Measurements from ENCODE around the gene SPO11. TPM values are rescaled to one million over a fixed set of nuclear protein-coding genes. Genes with fewer than 3 reads are reported as not detected.

The SPO11 gene
- total and polyA plus RNA-seq, 2 of the 13 experiments (the other 11 are each of a cell fraction or from before 2014, with no cell fraction given): not detected

- TF ChIP-seq ZNF501 (CRISPR knock-in tag; IDR thresholded peaks at IDR 0.05): no peak
- TF ChIP-seq ZNF670 (CRISPR knock-in tag; IDR thresholded peaks at IDR 0.05; ENCODE audit: borderline replicate concordance): no peak
- TF ChIP-seq, protein P1, sequence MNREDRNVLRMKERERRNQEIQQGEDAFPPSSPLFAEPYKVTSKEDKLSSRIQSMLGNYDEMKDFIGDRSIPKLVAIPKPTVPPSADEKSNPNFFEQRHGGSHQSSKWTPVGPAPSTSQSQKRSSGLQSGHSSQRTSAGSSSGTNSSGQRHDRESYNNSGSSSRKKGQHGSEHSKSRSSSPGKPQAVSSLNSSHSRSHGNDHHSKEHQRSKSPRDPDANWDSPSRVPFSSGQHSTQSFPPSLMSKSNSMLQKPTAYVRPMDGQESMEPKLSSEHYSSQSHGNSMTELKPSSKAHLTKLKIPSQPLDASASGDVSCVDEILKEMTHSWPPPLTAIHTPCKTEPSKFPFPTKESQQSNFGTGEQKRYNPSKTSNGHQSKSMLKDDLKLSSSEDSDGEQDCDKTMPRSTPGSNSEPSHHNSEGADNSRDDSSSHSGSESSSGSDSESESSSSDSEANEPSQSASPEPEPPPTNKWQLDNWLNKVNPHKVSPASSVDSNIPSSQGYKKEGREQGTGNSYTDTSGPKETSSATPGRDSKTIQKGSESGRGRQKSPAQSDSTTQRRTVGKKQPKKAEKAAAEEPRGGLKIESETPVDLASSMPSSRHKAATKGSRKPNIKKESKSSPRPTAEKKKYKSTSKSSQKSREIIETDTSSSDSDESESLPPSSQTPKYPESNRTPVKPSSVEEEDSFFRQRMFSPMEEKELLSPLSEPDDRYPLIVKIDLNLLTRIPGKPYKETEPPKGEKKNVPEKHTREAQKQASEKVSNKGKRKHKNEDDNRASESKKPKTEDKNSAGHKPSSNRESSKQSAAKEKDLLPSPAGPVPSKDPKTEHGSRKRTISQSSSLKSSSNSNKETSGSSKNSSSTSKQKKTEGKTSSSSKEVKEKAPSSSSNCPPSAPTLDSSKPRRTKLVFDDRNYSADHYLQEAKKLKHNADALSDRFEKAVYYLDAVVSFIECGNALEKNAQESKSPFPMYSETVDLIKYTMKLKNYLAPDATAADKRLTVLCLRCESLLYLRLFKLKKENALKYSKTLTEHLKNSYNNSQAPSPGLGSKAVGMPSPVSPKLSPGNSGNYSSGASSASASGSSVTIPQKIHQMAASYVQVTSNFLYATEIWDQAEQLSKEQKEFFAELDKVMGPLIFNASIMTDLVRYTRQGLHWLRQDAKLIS (CRISPR knock-in tag; IDR thresholded peaks at IDR 0.05): no peak
- TF ChIP-seq DMTF1 (CRISPR knock-in tag; IDR thresholded peaks at IDR 0.05): no peak
- no peak for TF ChIP-seq PCBP1 (IDR thresholded peaks at IDR 0.05; ENCODE audit: borderline replicate concordance, low read depth, low read length)
- peak; percentile 28 for TF ChIP-seq YY1 (IDR thresholded peaks at IDR 0.05; ENCODE audit: insufficient read depth, insufficient replicate concordance, low read depth, low read length)
- TF ChIP-seq ZFYVE20 (CRISPR knock-in tag; IDR thresholded peaks at IDR 0.05; ENCODE audit: borderline replicate concordance, low read depth): peak; percentile 84; the same call in 1 of the 2 replicates
- TF ChIP-seq ZFP1 (CRISPR knock-in tag; IDR thresholded peaks at IDR 0.05): no peak
- no peak for TF ChIP-seq DPF2 (CRISPR knock-in tag; IDR thresholded peaks at IDR 0.05; ENCODE audit: borderline replicate concordance, low read depth)
- no peak for TF ChIP-seq ZNF678 (CRISPR knock-in tag; IDR thresholded peaks at IDR 0.05)
- no peak for TF ChIP-seq ZNF841 (CRISPR knock-in tag; IDR thresholded peaks at IDR 0.05; ENCODE audit: borderline replicate concordance)
- TF ChIP-seq DNMT3B (CRISPR knock-in tag; conservative IDR thresholded peaks at IDR 0.05): no peak
- no peak for TF ChIP-seq ZNF713 (CRISPR knock-in tag; IDR thresholded peaks at IDR 0.05)
- TF ChIP-seq, protein P2, sequence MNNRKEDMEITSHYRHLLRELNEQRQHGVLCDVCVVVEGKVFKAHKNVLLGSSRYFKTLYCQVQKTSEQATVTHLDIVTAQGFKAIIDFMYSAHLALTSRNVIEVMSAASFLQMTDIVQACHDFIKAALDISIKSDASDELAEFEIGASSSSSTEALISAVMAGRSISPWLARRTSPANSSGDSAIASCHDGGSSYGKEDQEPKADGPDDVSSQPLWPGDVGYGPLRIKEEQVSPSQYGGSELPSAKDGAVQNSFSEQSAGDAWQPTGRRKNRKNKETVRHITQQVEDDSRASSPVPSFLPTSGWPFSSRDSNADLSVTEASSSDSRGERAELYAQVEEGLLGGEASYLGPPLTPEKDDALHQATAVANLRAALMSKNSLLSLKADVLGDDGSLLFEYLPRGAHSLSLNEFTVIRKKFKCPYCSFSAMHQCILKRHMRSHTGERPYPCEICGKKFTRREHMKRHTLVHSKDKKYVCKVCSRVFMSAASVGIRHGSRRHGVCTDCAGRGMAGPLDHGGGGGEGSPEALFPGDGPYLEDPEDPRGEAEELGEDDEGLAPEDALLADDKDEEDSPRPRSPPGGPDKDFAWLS (CRISPR knock-in tag; IDR thresholded peaks at IDR 0.05; ENCODE audit: borderline replicate concordance): no peak
- TF ChIP-seq ZNF549 (CRISPR knock-in tag; IDR thresholded peaks at IDR 0.05): no peak
- TF ChIP-seq ZNF878 (CRISPR knock-in tag; IDR thresholded peaks at IDR 0.05): no peak
- no peak for TF ChIP-seq ZMYM3 (CRISPR knock-in tag; IDR thresholded peaks at IDR 0.05)
- no peak for TF ChIP-seq ZNF552 (CRISPR knock-in tag; IDR thresholded peaks at IDR 0.05; ENCODE audit: borderline replicate concordance)
- no peak; the same call in 1 of the 2 replicates for TF ChIP-seq ZNF776 (CRISPR knock-in tag; IDR thresholded peaks at IDR 0.05)
- no peak for TF ChIP-seq NFE2 (CRISPR knock-in tag; IDR thresholded peaks at IDR 0.05)
- TF ChIP-seq ZNF777 (CRISPR knock-in tag; IDR thresholded peaks at IDR 0.05): peak; percentile 93
- peak; percentile 25; the same call in 1 of the 2 replicates for TF ChIP-seq ESRRA (CRISPR knock-in tag; IDR thresholded peaks at IDR 0.05; ENCODE audit: low read depth)
- TF ChIP-seq ELF4 (CRISPR knock-in tag; IDR thresholded peaks at IDR 0.05; ENCODE audit: borderline replicate concordance): no peak
These were observed 62.1 kb downstream of the SPO11 start (continued) for GRCh38 chr20:57391439-57392301.
